PC-3 (cell line): Measurements from ENCODE around the gene EFNA5. TPM values are rescaled to one million over a fixed set of nuclear protein-coding genes. Genes with fewer than 3 reads are reported as not detected.

ENCODE experiments used
- ATAC-seq: fragments of 200-7000 bp; cut with Tn5 transposase; 2 replicates; pipeline ENCODE4 v1.9.1; 2020; ENCODE audit warnings: mild to moderate bottlenecking, moderate library complexity
- BruUV-seq: library from RNA; stranded (reverse); fragments of 400-500 nt; replicated peaks from 2 replicates; lab custom pipeline; 2021; lab: Mats Ljungman, UMichigan
- CTCF ChIA-PET: fragments of 300-600 bp; sonication (Branson Sonifier 250); formaldehyde crosslinking; loops from one replicate; lab custom pipeline; 2022; ENCODE audit warnings: antibody characterized with exemption; lab: Charles Lee
- POLR2A ChIA-PET: fragments of 300-600 bp; sonication (Branson Sonifier 250); formaldehyde crosslinking; loops from one replicate; lab custom pipeline; 2022; ENCODE audit warnings: antibody characterized with exemption; ENCODE audit not compliant: unreplicated experiment; lab: Charles Lee
- DNase-seq: peaks from one replicate; pipeline ENCODE4 v3.0.0-alpha.2; 2015
- H2AFZ ChIP-seq: fragments of 300-600 bp; sonication (generic); 2 replicates; pipeline ENCODE4 v1.6.0; 2016; ENCODE audit warnings: antibody characterized with exemption, low read length
- H3F3A ChIP-seq: fragments of 300-600 bp; sonication (generic); one replicate; pipeline ENCODE4 v1.6.0; 2017; ENCODE audit warnings: antibody characterized with exemption, low read length, control low read depth, mild to moderate bottlenecking; ENCODE audit not compliant: unreplicated experiment
- H3K27ac ChIP-seq: fragments of 300-600 bp; sonication (generic); 2 replicates; pipeline ENCODE4 v1.5.1; 2016; ENCODE audit warnings: mild to moderate bottlenecking, low read length
- H3K27me3 ChIP-seq: fragments of 300-600 bp; sonication (generic); 2 replicates; pipeline ENCODE4 v1.6.1; 2016; ENCODE audit warnings: low read length, mixed read lengths
- H3K36me3 ChIP-seq: fragments of 300-600 bp; sonication (generic); 2 replicates; pipeline ENCODE4 v1.6.1; 2016; ENCODE audit warnings: low read depth, mixed run types, low read length, mixed read lengths
- H3K4me1 ChIP-seq: fragments of 300-600 bp; sonication (generic); 2 replicates; pipeline ENCODE4 v1.5.1; 2016; ENCODE audit warnings: low read length; ENCODE audit not compliant: insufficient read depth
- H3K4me2 ChIP-seq: fragments of 300-600 bp; sonication (generic); 2 replicates; pipeline ENCODE4 v1.6.0; 2016; ENCODE audit warnings: low read length
- H3K4me3 ChIP-seq: fragments of 300-600 bp; sonication (generic); 2 replicates; pipeline ENCODE4 v1.5.1; 2016; ENCODE audit warnings: mild to moderate bottlenecking, low read length, mixed read lengths
- H3K79me2 ChIP-seq: fragments of 300-600 bp; sonication (generic); 2 replicates; pipeline ENCODE4 v1.6.1; 2017; ENCODE audit warnings: low read length, mixed read lengths
- H3K9ac ChIP-seq: fragments of 300-600 bp; sonication (generic); 2 replicates; pipeline ENCODE4 v1.6.0; 2016; ENCODE audit warnings: mild to moderate bottlenecking, low read length
- H3K9me2 ChIP-seq: fragments of 300-600 bp; sonication (generic); replicated peaks from 2 replicates; pipeline ENCODE4 v1.6.1; 2016; ENCODE audit warnings: mixed run types, low read length, mixed read lengths
- H3K9me3 ChIP-seq: fragments of 300-600 bp; sonication (generic); 2 replicates; pipeline ENCODE4 v1.6.1; 2016; ENCODE audit warnings: low read length, mixed read lengths
- H4K20me1 ChIP-seq: fragments of 300-600 bp; sonication (generic); 2 replicates; pipeline ENCODE4 v1.6.1; 2016; ENCODE audit warnings: low read length, mixed read lengths
- CTCF ChIP-seq: fragments of 300-600 bp; sonication (generic); conservative IDR thresholded peaks from 2 replicates; pipeline ENCODE4 v1.5.1; 2017; ENCODE audit warnings: antibody characterized with exemption, low read depth, mild to moderate bottlenecking, low read length
- EZH2 ChIP-seq: fragments of 300-600 bp; sonication (generic); IDR thresholded peaks from one replicate; pipeline ENCODE4 v1.6.1; 2017; ENCODE audit warnings: antibody characterized with exemption, mild to moderate bottlenecking, low read length; ENCODE audit not compliant: unreplicated experiment
- EZH2phosphoT487 ChIP-seq: fragments of 300-600 bp; sonication (generic); IDR thresholded peaks from 2 replicates; pipeline ENCODE4 v1.6.1; 2018; ENCODE audit warnings: mild to moderate bottlenecking, antibody characterized with exemption, low read length, borderline replicate concordance
- intact Hi-C: fragments of 100-400 bp; cut with micrococcal nuclease; formaldehyde crosslinking; loops from 2 replicates; pipeline ENCODE4 v1.9.0; 2023
- total RNA-seq: library from RNA; depleted of rRNA; stranded (reverse); fragments of >200 nt; gene quantifications from 2 replicates; pipeline ENCODE4 v1.2.3, GENCODE V29; 2014

Gene EFNA5
- total RNA-seq, 1 experiment from 2014 or later, result 5.4 TPM

- H3F3A ChIP-seq, result no peaks in the 10 kb centered on the region
- H3K4me2 ChIP-seq, result no peak overlapping the region
- DNase-seq, result no peak
- H3K27ac ChIP-seq, result no peak overlapping the region
- no peak for ATAC-seq
- no peak overlapping the region for H3K4me3 ChIP-seq
- H3K36me3 ChIP-seq, result no peaks in the 10 kb centered on the region
- no peak overlapping the region for H2AFZ ChIP-seq
- H3K4me1 ChIP-seq, result no peaks in the 10 kb centered on the region
- no peak overlapping the region for H3K9ac ChIP-seq
- intact Hi-C loops, result no loop called here
- no TSS peak for BruUV-seq
- TF ChIP-seq EZH2phosphoT487, result no peak
- no peak for TF ChIP-seq EZH2
- no peak for TF ChIP-seq CTCF
- no peaks in the 10 kb centered on the region for H3K9me2 ChIP-seq
- H4K20me1 ChIP-seq, result no peaks in the 10 kb centered on the region
- no peaks in the 10 kb centered on the region for H3K9me3 ChIP-seq
- H3K27me3 ChIP-seq, result no peaks in the 10 kb centered on the region
- ChIA-PET POLR2A (no interaction called here), CTCF (no interaction called here)
- peaks cover 69% of the 10 kb centered on the region for H3K79me2 ChIP-seq
Measured at GRCh38 chr5:107652839-107653607, 17.7 kb downstream of the EFNA5 start.

GRCh38 chr5:107652408-107652807 lies 18.3 kb downstream of the EFNA5 start:
- no peak overlapping the region for H3K27ac ChIP-seq
- POLR2A ChIA-PET, result no interaction called here
- DNase-seq (no peak), ATAC-seq (no peak)
- H3K9ac ChIP-seq, result no peak overlapping the region
- CTCF ChIA-PET, result no interaction called here
- no peaks in the 10 kb centered on the region for H3K27me3 ChIP-seq
- H3F3A ChIP-seq, result no peaks in the 10 kb centered on the region
- H3K36me3 ChIP-seq, result no peaks in the 10 kb centered on the region
- peaks cover 68% of the 10 kb centered on the region for H3K79me2 ChIP-seq
- H2AFZ ChIP-seq, result no peak overlapping the region
- BruUV-seq, result no TSS peak
- H3K4me2 ChIP-seq, result no peak overlapping the region
- intact Hi-C loops, result no loop called here
- H3K9me2 ChIP-seq, result no peaks in the 10 kb centered on the region
- no peaks in the 10 kb centered on the region for H3K9me3 ChIP-seq
- H4K20me1 ChIP-seq, result no peaks in the 10 kb centered on the region
- no peak for TF ChIP-seq EZH2
- TF ChIP-seq CTCF, result no peak
- TF ChIP-seq EZH2phosphoT487, result no peak
- H3K4me3 ChIP-seq, result no peak overlapping the region
- no peaks in the 10 kb centered on the region for H3K4me1 ChIP-seq

GRCh38 chr5:107651325-107651724 lies 19.4 kb downstream of the EFNA5 start:
- no peak for DNase-seq
- TF ChIP-seq EZH2 (no peak), CTCF (no peak), EZH2phosphoT487 (no peak)
- H3K4me3 ChIP-seq, result no peak overlapping the region
- H3K9me2 ChIP-seq, result no peaks in the 10 kb centered on the region
- intact Hi-C loops, result no loop called here
- H3K79me2 ChIP-seq, result peaks cover 63% of the 10 kb centered on the region
- no peaks in the 10 kb centered on the region for H4K20me1 ChIP-seq
- BruUV-seq, result no TSS peak
- ATAC-seq, result no peak
- no peaks in the 10 kb centered on the region for H3K9me3 ChIP-seq
- POLR2A ChIA-PET, result interaction anchor here (0.7 kb wide), 1 partner anchor 79 kb away, joined by 4 read pairs; no protein-coding TSS in a partner anchor
- no peak overlapping the region for H2AFZ ChIP-seq
- no peaks in the 10 kb centered on the region for H3K36me3 ChIP-seq
- no peaks in the 10 kb centered on the region for H3K4me1 ChIP-seq
- no peaks in the 10 kb centered on the region for H3F3A ChIP-seq
- H3K27me3 ChIP-seq, result no peaks in the 10 kb centered on the region
- no peak overlapping the region for H3K27ac ChIP-seq
- CTCF ChIA-PET, result no interaction called here
- H3K4me2 ChIP-seq, result no peak overlapping the region
- no peak overlapping the region for H3K9ac ChIP-seq
